ENCODE results near the gene DNAJB2.
"Not testable (repeated sequence)": the region's sequence is repeated elsewhere in the genome, so short reads cannot be mapped to it uniquely, and the experiment has no call there.

Gene DNAJB2

GRCh38 chr2:219285373-219285735 is 6.2 kb downstream of the DNAJB2 start:
- no peak for DNase-seq (ENCODE audit: low read depth in 2 of 2)

GRCh38 chr2:219285894-219286425 is 6.8 kb downstream of the DNAJB2 start:
- no peak for DNase-seq (ENCODE audit: low read depth in 2 of 2)

- DNase-seq (ENCODE audit: low read depth in 2 of 2): no peak
These were observed 7.4 kb downstream of the DNAJB2 start for GRCh38 chr2:219286436-219287115.

GRCh38 chr2:219287116-219287440 is 7.9 kb downstream of the DNAJB2 start:
- not testable (repeated sequence) for DNase-seq (ENCODE audit: low read depth in 2 of 2)

GRCh38 chr2:219287580-219288265 is 8.6 kb downstream of the DNAJB2 start:
- no peak for DNase-seq (ENCODE audit: low read depth in 2 of 2)

GRCh38 chr2:219289195-219289536 is 10.0 kb downstream of the DNAJB2 start:
- DNase-seq (ENCODE audit: low read depth in 2 of 2): no peak

GRCh38 chr2:219289537-219290361 is 10.6 kb downstream of the DNAJB2 start:
- no peak for DNase-seq (ENCODE audit: low read depth in 2 of 2)

GRCh38 chr2:219290381-219291171 is 11.4 kb downstream of the DNAJB2 start:
- no peak for DNase-seq (ENCODE audit: low read depth in 2 of 2)

- no peak for DNase-seq (ENCODE audit: low read depth in 2 of 2)
These were observed 12.2 kb downstream of the DNAJB2 start for GRCh38 chr2:219291394-219291793.

GRCh38 chr2:219291910-219292490 is 12.8 kb downstream of the DNAJB2 start:
- no peak for DNase-seq (ENCODE audit: low read depth in 2 of 2)

GRCh38 chr2:219292616-219293015 is 13.4 kb downstream of the DNAJB2 start:
- DNase-seq (ENCODE audit: low read depth in 2 of 2): no peak

- DNase-seq (ENCODE audit: low read depth in 2 of 2): no peak
These were observed 14.6 kb downstream of the DNAJB2 start for GRCh38 chr2:219293736-219294231.

GRCh38 chr2:219294356-219295351 is 15.5 kb downstream of the DNAJB2 start:
- peak; percentile 74 to 82 for DNase-seq (ENCODE audit: low read depth in 2 of 2)

GRCh38 chr2:219296142-219296541 is 17.0 kb downstream of the DNAJB2 start:
- DNase-seq (ENCODE audit: low read depth in 2 of 2): no peak

GRCh38 chr2:219296631-219297391 is 17.6 kb downstream of the DNAJB2 start:
- DNase-seq (ENCODE audit: low read depth in 2 of 2): no peak

- no peak for DNase-seq (ENCODE audit: low read depth in 2 of 2)
These were observed 18.7 kb downstream of the DNAJB2 start for GRCh38 chr2:219297766-219298456.

- peak; percentile 73 to 80 for DNase-seq (ENCODE audit: low read depth in 2 of 2)
These were observed 19.7 kb downstream of the DNAJB2 start for GRCh38 chr2:219298759-219299371.

GRCh38 chr2:219299372-219299760 is 20.2 kb downstream of the DNAJB2 start:
- no peak for DNase-seq (ENCODE audit: low read depth in 2 of 2)
